Measurements from ENCODE around the gene LPCAT1. TPM values are rescaled to one million over a fixed set of nuclear protein-coding genes. Genes with fewer than 3 reads are reported as not detected.
A peak's percentile ranks its signal among the peaks of the same experiment; 100 is the strongest.

LPCAT1 gene
- total and polyA plus RNA-seq, 10 of the 15 experiments (the other 5 are each of a cell fraction or from before 2014, with no cell fraction given) = 2.3 to 109 (median 72.7) TPM

DNA sequence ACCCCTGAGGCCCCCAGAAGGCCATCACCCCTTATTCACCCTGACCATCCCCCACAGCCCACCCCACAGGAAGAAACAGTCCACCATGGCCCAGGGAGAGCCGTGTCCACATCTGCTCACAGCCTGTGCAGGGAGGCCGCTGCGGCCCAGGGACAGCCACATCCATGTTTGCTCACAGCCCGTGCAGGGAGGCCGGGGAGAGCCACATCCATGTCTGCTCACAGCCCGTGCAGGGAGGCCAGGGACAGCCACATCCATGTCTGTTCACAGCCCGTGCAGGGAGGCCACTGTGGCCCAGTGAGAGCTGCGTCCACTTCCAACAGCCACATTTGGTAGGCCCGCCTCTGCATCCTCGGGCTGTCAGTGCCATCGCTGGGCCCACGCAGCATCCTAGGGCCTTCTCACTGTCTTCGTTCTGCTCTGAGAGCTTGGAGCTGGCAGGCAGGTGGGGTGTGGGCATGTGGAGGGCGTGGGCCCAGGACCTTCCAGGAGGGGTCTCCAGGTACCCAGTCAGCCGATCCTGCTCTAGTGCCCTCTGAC, 38.1 kb downstream of the LPCAT1 start:
- Histone ChIP-seq H3K9me3 (replicated peaks; ENCODE audit: control insufficient read depth, insufficient read depth, low read length) (no peaks in the 10 kb centered on the region), H3K79me2 (ENCODE audit: control insufficient read depth, insufficient read depth, low read length) (peaks cover 58% of the 10 kb centered on the region), H3K27me3 (replicated peaks in 1 of 2; ENCODE audit: control insufficient read depth in 2 of 2, insufficient read depth in 2 of 2, low read length in 1 of 2) (no peaks in the 10 kb centered on the region), H2AFZ (ENCODE audit: control insufficient read depth, low read depth, low read length) (no peak overlapping the region), H3K36me3 (ENCODE audit: control insufficient read depth in 2 of 2, insufficient read depth in 2 of 2, low read length in 1 of 2) (peaks cover 15 to 39% of the 10 kb centered on the region in 2 experiments), H3K4me1 (ENCODE audit: control insufficient read depth, insufficient read depth, low read length) (peaks cover 69% of the 10 kb centered on the region), H3K27ac (ENCODE audit: control insufficient read depth, insufficient read depth) (peak overlapping the region; percentile 86), H3K4me2 (ENCODE audit: control insufficient read depth, insufficient read depth) (peak overlapping the region; percentile 95), H3K9ac (ENCODE audit: control insufficient read depth, insufficient read depth, low read length) (peak overlapping the region; percentile 77), H4K20me1 (ENCODE audit: control insufficient read depth, insufficient read depth) (no peaks in the 10 kb centered on the region), H3K4me3 (peak overlapping the region; percentile 30; the same call in 1 of the 2 replicates)
- ChIA-PET POLR2A (interaction anchor here (1.0 to 10.2 kb wide), 5 partner anchors 12 to 189 kb away, joined by 3 to 108 read pairs (median 6); no protein-coding TSS in a partner anchor), SMC1A (ENCODE audit: uncharacterized antibody, unreplicated experiment) (interaction anchor here (0.8 to 9.4 kb wide), 5 partner anchors 12 to 50 kb away, joined by 3 to 93 read pairs (median 7); no protein-coding TSS in a partner anchor), CTCF (interaction anchor here (1.6 to 2.9 kb wide), 2 partner anchors 13 to 18 kb away, joined by 10 to 20 read pairs; no protein-coding TSS in a partner anchor), RAD21 (ENCODE audit: unreplicated experiment) (interaction anchor here (0.6 to 4.5 kb wide), 9 partner anchors 7 to 352 kb away, joined by 3 to 41 read pairs (median 4); no protein-coding TSS in a partner anchor)
- WGBS (ENCODE audit: insufficient coverage, insufficient replicate concordance, low lambda C conversion rate, missing lambda C conversion rate) = 45% methylated on average over 15 of the region's 15 CpGs
- intact Hi-C loops (cut with micrococcal nuclease; ENCODE audit: unreplicated experiment) = loop anchor here (1.0 to 5.0 kb wide), 4 partner anchors 10 to 107 kb away; partner anchors contain the start of gene LPCAT1
- FAIRE-seq = no peak
- ATAC-seq = no peak; the same call in 2 of the 3 replicates
- no TSS peak for BruUV-seq (replicated peaks)
- DNase-seq (ENCODE audit: low read depth, low spot score) = no peak
- in situ Hi-C loops (cut with MboI) = loop anchor here (5.0 kb wide), 1 partner anchor 312 kb away; the partner anchor contains the start of gene MRPL36
- TF ChIP-seq POLR2A (IDR thresholded peaks at IDR 0.05; ENCODE audit: low read depth, low read length) = peak; percentile 16; the same call in 1 of the 2 replicates
- TF ChIP-seq RFX5 (IDR thresholded peaks at IDR 0.05; ENCODE audit: low read depth, low read length) = 0 out of 2 replicates have a peak, but pooled peaks have one; percentile 3
- no peak for TF ChIP-seq MAX (IDR thresholded peaks at IDR 0.05; ENCODE audit: low read depth, low read length)
- TF ChIP-seq, protein P1, sequence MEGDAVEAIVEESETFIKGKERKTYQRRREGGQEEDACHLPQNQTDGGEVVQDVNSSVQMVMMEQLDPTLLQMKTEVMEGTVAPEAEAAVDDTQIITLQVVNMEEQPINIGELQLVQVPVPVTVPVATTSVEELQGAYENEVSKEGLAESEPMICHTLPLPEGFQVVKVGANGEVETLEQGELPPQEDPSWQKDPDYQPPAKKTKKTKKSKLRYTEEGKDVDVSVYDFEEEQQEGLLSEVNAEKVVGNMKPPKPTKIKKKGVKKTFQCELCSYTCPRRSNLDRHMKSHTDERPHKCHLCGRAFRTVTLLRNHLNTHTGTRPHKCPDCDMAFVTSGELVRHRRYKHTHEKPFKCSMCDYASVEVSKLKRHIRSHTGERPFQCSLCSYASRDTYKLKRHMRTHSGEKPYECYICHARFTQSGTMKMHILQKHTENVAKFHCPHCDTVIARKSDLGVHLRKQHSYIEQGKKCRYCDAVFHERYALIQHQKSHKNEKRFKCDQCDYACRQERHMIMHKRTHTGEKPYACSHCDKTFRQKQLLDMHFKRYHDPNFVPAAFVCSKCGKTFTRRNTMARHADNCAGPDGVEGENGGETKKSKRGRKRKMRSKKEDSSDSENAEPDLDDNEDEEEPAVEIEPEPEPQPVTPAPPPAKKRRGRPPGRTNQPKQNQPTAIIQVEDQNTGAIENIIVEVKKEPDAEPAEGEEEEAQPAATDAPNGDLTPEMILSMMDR (IDR thresholded peaks at IDR 0.05 in 2 of 3, conservative IDR thresholded peaks at IDR 0.05 in 1 of 3; ENCODE audit: control insufficient read depth in 2 of 3, extremely low read depth in 1 of 3, insufficient read depth in 1 of 3, low read depth in 3 of 3, low read length in 3 of 3) = no peak
- TF ChIP-seq BCL11A (IDR thresholded peaks at IDR 0.05; ENCODE audit: low read depth, low read length) = no peak
- TF ChIP-seq SREBF1 (IDR thresholded peaks at IDR 0.05; ENCODE audit: low read length) = no peak
- TF ChIP-seq PAX8 (IDR thresholded peaks at IDR 0.05) = no peak
- TF ChIP-seq SMARCA5 (IDR thresholded peaks at IDR 0.05) = peak; percentile 66; the same call in 1 of the 2 replicates
- TF ChIP-seq TCF7 (IDR thresholded peaks at IDR 0.05; ENCODE audit: borderline replicate concordance) = no peak
- TF ChIP-seq MXI1 (IDR thresholded peaks at IDR 0.05; ENCODE audit: low read depth, low read length) = no peak
- TF ChIP-seq CUX1 (IDR thresholded peaks at IDR 0.05; ENCODE audit: insufficient replicate concordance, low read depth, low read length) = no peak
- no peak for TF ChIP-seq BMI1 (IDR thresholded peaks at IDR 0.05; ENCODE audit: borderline replicate concordance)
